ENCODE measurements around the gene KRTAP5-9.
"Not testable (repeated sequence)": the region's sequence is repeated elsewhere in the genome, so short reads cannot be mapped to it uniquely, and the experiment has no call there.

KRTAP5-9 gene

DNA sequence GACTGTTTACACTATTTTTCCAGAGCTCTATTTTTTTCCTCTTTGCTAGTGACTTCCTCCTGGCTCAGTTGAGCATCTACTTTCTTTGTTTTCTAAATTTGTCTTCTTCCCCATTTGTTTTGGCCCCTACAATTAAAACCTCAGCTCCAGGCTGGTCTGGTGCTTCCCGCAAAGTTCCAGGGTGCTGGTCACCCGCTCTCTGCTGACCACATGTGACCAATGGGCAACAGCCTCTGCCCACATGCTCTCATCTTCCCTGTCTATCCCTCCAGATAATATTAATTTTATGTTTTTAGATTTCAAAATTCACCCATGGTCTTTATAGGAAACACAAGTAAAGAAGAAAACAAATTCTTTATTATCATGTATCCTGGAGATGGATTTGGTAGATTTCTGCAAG, 34.7 kb downstream of the KRTAP5-9 start:
- DNase-seq (ENCODE audit: low read depth in 2 of 2), result not testable (repeated sequence)

DNA sequence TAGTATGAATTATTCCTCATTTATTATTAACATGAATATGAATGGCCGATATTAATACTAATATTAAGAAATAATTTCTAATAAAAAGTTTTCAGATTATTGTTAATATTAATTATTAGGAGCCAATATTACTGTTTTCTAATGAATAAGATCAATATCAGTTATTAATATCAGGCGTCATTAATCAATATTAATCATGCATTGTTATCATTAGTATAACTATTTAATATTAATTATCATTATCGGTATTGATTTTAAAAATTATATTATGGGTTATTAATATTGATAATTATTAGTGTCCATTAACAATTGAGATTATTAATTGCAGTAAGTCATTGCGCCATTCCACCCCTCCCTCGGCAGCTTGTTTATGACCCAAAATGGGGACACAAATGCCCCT, 37.5 kb downstream of the KRTAP5-9 start:
- DNase-seq (ENCODE audit: low read depth in 2 of 2), result not testable (repeated sequence)

- DNase-seq (ENCODE audit: low read depth in 2 of 2), result not testable (repeated sequence)
Observed at GRCh38 chr11:71588314-71588713, 40.1 kb downstream of the KRTAP5-9 start.

DNA sequence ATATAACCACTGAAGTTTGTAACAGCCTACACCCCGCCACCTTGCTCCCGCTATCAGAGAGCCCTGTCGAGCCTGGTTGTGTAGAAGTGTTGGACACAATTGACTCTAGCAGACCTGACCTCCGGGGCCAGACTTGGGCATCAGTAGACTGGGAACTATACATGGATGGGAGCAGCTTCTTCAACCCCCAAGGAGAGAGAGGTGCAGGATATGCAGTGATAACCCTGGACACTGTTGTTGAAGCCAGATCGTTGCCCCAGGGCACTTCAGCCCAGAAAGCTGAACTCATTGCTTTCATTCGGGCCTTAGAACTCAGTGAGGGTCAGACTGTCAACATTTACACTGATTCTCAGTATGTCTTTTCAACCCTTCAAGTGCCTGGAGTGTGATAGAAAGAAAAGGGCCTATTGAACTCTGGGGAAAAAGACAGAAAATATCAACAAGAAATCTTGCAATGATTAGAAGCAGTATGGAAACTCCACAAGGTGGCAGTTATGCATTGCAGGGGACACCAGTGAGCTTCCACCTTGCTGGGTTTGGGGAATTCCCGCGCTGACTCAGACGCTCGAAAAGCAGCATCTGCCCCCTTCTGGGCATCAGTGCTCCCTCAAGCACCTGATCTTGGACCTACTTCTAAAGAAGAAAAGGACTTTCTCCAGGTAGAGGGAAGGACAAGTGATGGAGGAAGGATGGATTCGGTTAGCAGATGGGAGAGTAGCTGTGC, 40.8 kb downstream of the KRTAP5-9 start:
- peak; percentile 51 to 56 for DNase-seq (ENCODE audit: low read depth in 2 of 2)

GRCh38 chr11:71589546-71589920, 41.3 kb downstream of the KRTAP5-9 start:
- DNase-seq (ENCODE audit: low read depth in 2 of 2), result not testable (repeated sequence)
